ENCODE results near the gene DUSP19. TPM values are rescaled to one million over a fixed set of nuclear protein-coding genes. Genes with fewer than 3 reads are reported as not detected.

DUSP19 gene
- total and polyA plus RNA-seq, 4 donors = 0.27 to 2.2 (median 0.68) TPM

DNA sequence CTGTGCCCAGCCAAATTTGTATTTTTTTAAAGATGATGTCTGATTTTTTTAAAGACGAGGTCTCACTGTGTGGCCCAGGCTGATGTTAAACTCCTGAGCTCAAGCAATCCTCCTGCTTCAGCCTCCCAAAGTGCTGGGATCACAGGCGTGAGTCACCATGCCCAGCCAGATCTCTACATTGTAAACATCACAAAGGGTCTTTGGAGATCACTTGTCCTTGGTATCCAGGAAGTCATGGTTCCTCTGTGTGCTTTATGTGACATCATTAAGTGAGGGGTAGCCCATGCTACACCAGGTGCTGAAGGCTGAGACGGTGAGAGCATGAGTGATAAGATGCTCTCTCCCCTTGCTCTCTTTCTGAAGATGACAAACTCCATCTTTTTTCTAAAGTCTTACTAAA is 38.7 kb downstream of the DUSP19 start:
- no peak overlapping the region for H3K4me3 ChIP-seq (ENCODE audit: low read depth in 1 of 3, low read length in 3 of 3)
- TF ChIP-seq RXRA (IDR thresholded peaks at IDR 0.05) = no peak
- TF ChIP-seq FOXA1 (IDR thresholded peaks at IDR 0.05) = no peak
- no peak for TF ChIP-seq RAD21 (IDR thresholded peaks at IDR 0.05)
- no peak for TF ChIP-seq EGR1 (IDR thresholded peaks at IDR 0.05; ENCODE audit: low read depth in 2 of 2)
- TF ChIP-seq, protein P1, sequence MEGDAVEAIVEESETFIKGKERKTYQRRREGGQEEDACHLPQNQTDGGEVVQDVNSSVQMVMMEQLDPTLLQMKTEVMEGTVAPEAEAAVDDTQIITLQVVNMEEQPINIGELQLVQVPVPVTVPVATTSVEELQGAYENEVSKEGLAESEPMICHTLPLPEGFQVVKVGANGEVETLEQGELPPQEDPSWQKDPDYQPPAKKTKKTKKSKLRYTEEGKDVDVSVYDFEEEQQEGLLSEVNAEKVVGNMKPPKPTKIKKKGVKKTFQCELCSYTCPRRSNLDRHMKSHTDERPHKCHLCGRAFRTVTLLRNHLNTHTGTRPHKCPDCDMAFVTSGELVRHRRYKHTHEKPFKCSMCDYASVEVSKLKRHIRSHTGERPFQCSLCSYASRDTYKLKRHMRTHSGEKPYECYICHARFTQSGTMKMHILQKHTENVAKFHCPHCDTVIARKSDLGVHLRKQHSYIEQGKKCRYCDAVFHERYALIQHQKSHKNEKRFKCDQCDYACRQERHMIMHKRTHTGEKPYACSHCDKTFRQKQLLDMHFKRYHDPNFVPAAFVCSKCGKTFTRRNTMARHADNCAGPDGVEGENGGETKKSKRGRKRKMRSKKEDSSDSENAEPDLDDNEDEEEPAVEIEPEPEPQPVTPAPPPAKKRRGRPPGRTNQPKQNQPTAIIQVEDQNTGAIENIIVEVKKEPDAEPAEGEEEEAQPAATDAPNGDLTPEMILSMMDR (IDR thresholded peaks at IDR 0.05; ENCODE audit: low read depth, low read length, missing input control) = no peak
- TF ChIP-seq, protein P2, sequence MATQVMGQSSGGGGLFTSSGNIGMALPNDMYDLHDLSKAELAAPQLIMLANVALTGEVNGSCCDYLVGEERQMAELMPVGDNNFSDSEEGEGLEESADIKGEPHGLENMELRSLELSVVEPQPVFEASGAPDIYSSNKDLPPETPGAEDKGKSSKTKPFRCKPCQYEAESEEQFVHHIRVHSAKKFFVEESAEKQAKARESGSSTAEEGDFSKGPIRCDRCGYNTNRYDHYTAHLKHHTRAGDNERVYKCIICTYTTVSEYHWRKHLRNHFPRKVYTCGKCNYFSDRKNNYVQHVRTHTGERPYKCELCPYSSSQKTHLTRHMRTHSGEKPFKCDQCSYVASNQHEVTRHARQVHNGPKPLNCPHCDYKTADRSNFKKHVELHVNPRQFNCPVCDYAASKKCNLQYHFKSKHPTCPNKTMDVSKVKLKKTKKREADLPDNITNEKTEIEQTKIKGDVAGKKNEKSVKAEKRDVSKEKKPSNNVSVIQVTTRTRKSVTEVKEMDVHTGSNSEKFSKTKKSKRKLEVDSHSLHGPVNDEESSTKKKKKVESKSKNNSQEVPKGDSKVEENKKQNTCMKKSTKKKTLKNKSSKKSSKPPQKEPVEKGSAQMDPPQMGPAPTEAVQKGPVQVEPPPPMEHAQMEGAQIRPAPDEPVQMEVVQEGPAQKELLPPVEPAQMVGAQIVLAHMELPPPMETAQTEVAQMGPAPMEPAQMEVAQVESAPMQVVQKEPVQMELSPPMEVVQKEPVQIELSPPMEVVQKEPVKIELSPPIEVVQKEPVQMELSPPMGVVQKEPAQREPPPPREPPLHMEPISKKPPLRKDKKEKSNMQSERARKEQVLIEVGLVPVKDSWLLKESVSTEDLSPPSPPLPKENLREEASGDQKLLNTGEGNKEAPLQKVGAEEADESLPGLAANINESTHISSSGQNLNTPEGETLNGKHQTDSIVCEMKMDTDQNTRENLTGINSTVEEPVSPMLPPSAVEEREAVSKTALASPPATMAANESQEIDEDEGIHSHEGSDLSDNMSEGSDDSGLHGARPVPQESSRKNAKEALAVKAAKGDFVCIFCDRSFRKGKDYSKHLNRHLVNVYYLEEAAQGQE (IDR thresholded peaks at IDR 0.05) = no peak
- TF ChIP-seq GABPA (IDR thresholded peaks at IDR 0.05 in 1 of 2, conservative IDR thresholded peaks at IDR 0.05 in 1 of 2) = no peak
- no peak for TF ChIP-seq FOXA2 (IDR thresholded peaks at IDR 0.05)
- no peak for TF ChIP-seq TAF1 (conservative IDR thresholded peaks at IDR 0.05)
- TF ChIP-seq, protein P3, sequence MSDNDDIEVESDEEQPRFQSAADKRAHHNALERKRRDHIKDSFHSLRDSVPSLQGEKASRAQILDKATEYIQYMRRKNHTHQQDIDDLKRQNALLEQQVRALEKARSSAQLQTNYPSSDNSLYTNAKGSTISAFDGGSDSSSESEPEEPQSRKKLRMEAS (IDR thresholded peaks at IDR 0.05) = no peak
- TF ChIP-seq HNF4A (conservative IDR thresholded peaks at IDR 0.05) = no peak
- no peak for TF ChIP-seq HNF4G (IDR thresholded peaks at IDR 0.05)
- TF ChIP-seq, protein P4, sequence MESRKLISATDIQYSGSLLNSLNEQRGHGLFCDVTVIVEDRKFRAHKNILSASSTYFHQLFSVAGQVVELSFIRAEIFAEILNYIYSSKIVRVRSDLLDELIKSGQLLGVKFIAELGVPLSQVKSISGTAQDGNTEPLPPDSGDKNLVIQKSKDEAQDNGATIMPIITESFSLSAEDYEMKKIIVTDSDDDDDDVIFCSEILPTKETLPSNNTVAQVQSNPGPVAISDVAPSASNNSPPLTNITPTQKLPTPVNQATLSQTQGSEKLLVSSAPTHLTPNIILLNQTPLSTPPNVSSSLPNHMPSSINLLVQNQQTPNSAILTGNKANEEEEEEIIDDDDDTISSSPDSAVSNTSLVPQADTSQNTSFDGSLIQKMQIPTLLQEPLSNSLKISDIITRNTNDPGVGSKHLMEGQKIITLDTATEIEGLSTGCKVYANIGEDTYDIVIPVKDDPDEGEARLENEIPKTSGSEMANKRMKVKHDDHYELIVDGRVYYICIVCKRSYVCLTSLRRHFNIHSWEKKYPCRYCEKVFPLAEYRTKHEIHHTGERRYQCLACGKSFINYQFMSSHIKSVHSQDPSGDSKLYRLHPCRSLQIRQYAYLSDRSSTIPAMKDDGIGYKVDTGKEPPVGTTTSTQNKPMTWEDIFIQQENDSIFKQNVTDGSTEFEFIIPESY (IDR thresholded peaks at IDR 0.05) = no peak
- H3K9me3 ChIP-seq (ENCODE audit: control insufficient read depth in 4 of 4, low read length in 3 of 4) = no peaks in the 10 kb centered on the region
- 89% methylated on average over 3 of the region's 3 CpGs for WGBS
- H3K27me3 ChIP-seq (ENCODE audit: control insufficient read depth in 4 of 4, insufficient read depth in 4 of 4, low read length in 3 of 4) = peaks cover 0 to 2% (median 0%) of the 10 kb centered on the region in 4 donors
- H3K27ac ChIP-seq (ENCODE audit: low read depth in 1 of 2, low read length in 2 of 2) = no peak overlapping the region
- H3K9ac ChIP-seq (ENCODE audit: low read depth in 1 of 2, low read length in 2 of 2) = no peak overlapping the region
- H3K4me1 ChIP-seq (ENCODE audit: control insufficient read depth in 4 of 4, insufficient read depth in 4 of 4, low read length in 3 of 4) = no peaks in the 10 kb centered on the region
- H3K36me3 ChIP-seq (ENCODE audit: control insufficient read depth in 4 of 4, insufficient read depth in 3 of 4, low read depth in 1 of 4, low read length in 3 of 4) = no peaks in the 10 kb centered on the region
- no peak for DNase-seq (ENCODE audit: low spot score)

DNA sequence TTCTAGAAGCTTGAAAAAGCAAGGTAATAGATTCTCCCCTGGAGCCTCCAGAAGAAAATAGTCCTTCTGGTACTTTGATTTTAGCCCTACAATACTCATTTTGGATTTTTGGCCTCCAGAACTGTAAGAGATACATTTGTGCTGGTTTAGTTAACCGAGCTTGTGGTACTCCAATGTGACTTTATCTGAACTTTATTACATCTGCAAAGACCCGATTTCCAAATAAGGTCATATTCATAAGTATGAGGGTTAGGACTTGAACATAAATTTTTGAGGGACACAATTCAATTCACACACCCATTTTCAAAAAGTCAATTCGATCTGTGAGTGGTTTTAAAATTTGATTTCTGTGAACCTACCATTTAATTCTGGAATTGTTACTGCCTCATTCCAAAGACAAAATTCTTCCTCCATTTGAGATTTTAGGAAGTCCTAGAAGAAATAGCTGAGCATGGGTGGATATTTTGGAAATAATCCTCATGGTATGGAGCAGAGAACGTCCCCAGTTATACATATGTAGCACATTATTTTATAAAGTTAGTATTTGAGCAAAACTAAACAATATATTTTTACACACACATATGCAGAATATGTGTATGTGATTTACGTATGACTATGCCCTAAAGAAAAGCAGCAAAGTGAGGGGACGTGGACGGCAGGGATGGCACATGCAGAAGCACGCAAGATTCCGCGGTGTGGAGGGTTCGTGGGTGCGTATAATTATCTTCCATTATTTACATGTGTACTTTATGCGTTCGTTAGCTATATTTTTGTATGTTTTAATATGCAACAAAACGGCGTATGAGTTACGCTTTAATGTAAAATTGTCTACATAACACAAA is 44.8 kb downstream of the DUSP19 start:
- H3K4me3 ChIP-seq (ENCODE audit: low read depth in 1 of 3, low read length in 3 of 3) = peak overlapping the region; percentile 69 to 96 (median 94)
- H3K4me1 ChIP-seq (ENCODE audit: control insufficient read depth in 4 of 4, insufficient read depth in 4 of 4, low read length in 3 of 4) = peaks cover 5 to 20% (median 12%) of the 10 kb centered on the region in 4 donors
- no peaks in the 10 kb centered on the region for H3K9me3 ChIP-seq (ENCODE audit: control insufficient read depth in 4 of 4, low read length in 3 of 4)
- DNase-seq (ENCODE audit: low spot score) = no peak
- peak overlapping the region; percentile 88 to 92 for H3K9ac ChIP-seq (ENCODE audit: low read depth in 1 of 2, low read length in 2 of 2)
- TF ChIP-seq, protein P3 (IDR thresholded peaks at IDR 0.05) = no peak
- TF ChIP-seq HNF4A (conservative IDR thresholded peaks at IDR 0.05) = no peak
- no peak for TF ChIP-seq SP1 (IDR thresholded peaks at IDR 0.05)
- TF ChIP-seq FOXA2 (IDR thresholded peaks at IDR 0.05) = no peak
- TF ChIP-seq, protein P2 (IDR thresholded peaks at IDR 0.05) = no peak
- TF ChIP-seq, protein P4 (IDR thresholded peaks at IDR 0.05) = no peak
- H3K27ac ChIP-seq (ENCODE audit: low read depth in 1 of 2, low read length in 2 of 2) = peak overlapping the region; percentile 85 to 89
- WGBS = 29% methylated on average over 17 of the region's 17 CpGs
- H3K36me3 ChIP-seq (ENCODE audit: control insufficient read depth in 4 of 4, insufficient read depth in 3 of 4, low read depth in 1 of 4, low read length in 3 of 4) = no peaks in the 10 kb centered on the region
- H3K27me3 ChIP-seq (ENCODE audit: control insufficient read depth in 4 of 4, insufficient read depth in 4 of 4, low read length in 3 of 4) = no peaks in the 10 kb centered on the region

All from liver (tissue), 9 donors.